HepG2 (cell line): ENCODE measurements around the gene CES2. TPM values are rescaled to one million over a fixed set of nuclear protein-coding genes. Genes with fewer than 3 reads are reported as not detected.

ENCODE experiments used
- ATAC-seq: fragments of 200-7000 bp; cut with Tn5 transposase; 3 replicates; pipeline ENCODE4 v1.9.1; 2020; ENCODE audit warnings: mild to moderate bottlenecking, moderate library complexity
- BruUV-seq: library from RNA; stranded (reverse); fragments of 400-500 nt; replicated peaks from 2 replicates; lab custom pipeline; 2021; lab: Mats Ljungman, UMichigan
- CTCF ChIA-PET: fragments of 300-600 bp; formaldehyde crosslinking; extraction: SDS; loops from one replicate; lab custom pipeline; 2021; ENCODE audit warnings: low total read pairs, inconsistent platforms, low intra/inter-chr PET ratio; lab: Yijun Ruan, JAX
- POLR2A ChIA-PET: fragments of 350-600 bp; sonication (Branson Sonifier 250); formaldehyde crosslinking; loops from one replicate; lab custom pipeline; 2020; ENCODE audit warnings: antibody characterized with exemption, inconsistent platforms; lab: Yijun Ruan, JAX
- DNase-seq: peaks from one replicate; pipeline ENCODE4 v3.0.0-alpha.2; 2015; ENCODE audit warnings: low spot score
- FAIRE-seq: peaks from 3 replicates; lab custom pipeline; 2011; peaks lifted over from hg19 to GRCh38; lab: Jason Lieb, UNC
- H2AFZ ChIP-seq: one replicate; pipeline ENCODE4 v1.6.1; 2011; ENCODE audit warnings: low read length, inconsistent platforms
- H3K27ac ChIP-seq: fragments of 300-600 bp; 3 replicates; pipeline ENCODE4 v1.8.0; 2011; ENCODE audit warnings: mixed run types, mild to moderate bottlenecking, mixed read lengths, low read length, inconsistent platforms; ENCODE audit not compliant: insufficient read depth; ENCODE audit errors: extremely low read length
- H3K27me3 ChIP-seq, 2 experiments: fragments of 200-600 bp in 1 of 2; 2 replicates in 1 of 2; 3 replicates in 1 of 2; pipeline versions ENCODE4 v1.6.0 to v1.8.0; 2011; ENCODE audit warnings: low read length in 2 of 2, mild to moderate bottlenecking in 2 of 2, moderate library complexity in 2 of 2, inconsistent platforms in 1 of 2; ENCODE audit not compliant: insufficient read depth in 2 of 2, control insufficient read depth in 1 of 2
- H3K36me3 ChIP-seq, 2 experiments: fragments of 200-600 bp in 1 of 2; replicated peaks in 1 of 2; 2 replicates in 1 of 2; 3 replicates in 1 of 2; pipeline versions ENCODE4 v1.5.1 to v1.8.0; 2011; ENCODE audit warnings: low read length in 2 of 2, inconsistent platforms in 1 of 2; ENCODE audit not compliant: insufficient read depth in 2 of 2, control insufficient read depth in 1 of 2
- H3K4me1 ChIP-seq: 2 replicates; pipeline ENCODE4 v1.5.1; 2012; ENCODE audit warnings: low read length, inconsistent platforms; ENCODE audit not compliant: insufficient read depth
- H3K4me2 ChIP-seq: 2 replicates; pipeline ENCODE4 v1.6.0; 2011; ENCODE audit warnings: low read depth, low read length, inconsistent platforms
- H3K4me3 ChIP-seq, 3 experiments: fragments of 200-600 bp in 1 of 3; sonication (generic), shearing (Covaris generic) in 1 of 3; replicated peaks in 1 of 3; 2 replicates each; pipeline ENCODE4 v1.5.1; 2011 to 2016; ENCODE audit warnings: low read length in 3 of 3, inconsistent platforms in 2 of 3, low read depth in 2 of 3, mild to moderate bottlenecking in 2 of 3, control low read depth in 1 of 3, mixed read lengths in 1 of 3; ENCODE audit not compliant: insufficient read depth in 1 of 3
- H3K79me2 ChIP-seq: one replicate; pipeline ENCODE4 v1.6.1; 2011; ENCODE audit warnings: low read length, inconsistent platforms; ENCODE audit not compliant: insufficient read depth
- H3K9ac ChIP-seq: 2 replicates; pipeline ENCODE4 v1.6.0; 2011; ENCODE audit warnings: mild to moderate bottlenecking, low read depth, low read length, inconsistent platforms; ENCODE audit not compliant: insufficient read depth
- H3K9me3 ChIP-seq: 2 replicates; pipeline ENCODE4 v1.5.1; 2012; ENCODE audit warnings: mild to moderate bottlenecking, low read length
- H4K20me1 ChIP-seq: 2 replicates; pipeline ENCODE4 v1.6.0; 2011; ENCODE audit warnings: inconsistent platforms, mild to moderate bottlenecking, low read length, moderate library complexity; ENCODE audit not compliant: insufficient read depth
- CBFB ChIP-seq: sonication (generic); formaldehyde crosslinking; IDR thresholded peaks from 2 replicates; pipeline ENCODE4 v1.4.0; 2020; ENCODE audit warnings: missing genetic modification reagents
- CREBL2 ChIP-seq: sonication (generic); formaldehyde crosslinking; IDR thresholded peaks from 2 replicates; pipeline ENCODE4 v1.8.1; 2023; ENCODE audit warnings: missing genetic modification reagents, mild to moderate bottlenecking, borderline replicate concordance
- GLMP ChIP-seq: sonication (generic); formaldehyde crosslinking; IDR thresholded peaks from 2 replicates; pipeline ENCODE4 v1.9.0; 2021; ENCODE audit warnings: missing genetic modification reagents, mild to moderate bottlenecking, borderline replicate concordance
- HDAC2 ChIP-seq: sonication (generic); formaldehyde crosslinking; IDR thresholded peaks from 2 replicates; pipeline ENCODE4 v1.4.0; 2020; ENCODE audit warnings: missing genetic modification reagents
- HOXA3 ChIP-seq: sonication (generic); formaldehyde crosslinking; IDR thresholded peaks from 2 replicates; pipeline ENCODE4 v1.5.0; 2020; ENCODE audit warnings: missing genetic modification reagents
- KDM2A ChIP-seq: sonication (generic); formaldehyde crosslinking; IDR thresholded peaks from 2 replicates; pipeline ENCODE4 v1.4.0; 2020; ENCODE audit warnings: low read depth, missing genetic modification reagents, borderline replicate concordance
- LCORL ChIP-seq, 2 experiments: fragments of 450-650 bp in 1 of 2; sonication (generic) in 1 of 2; formaldehyde crosslinking in 1 of 2; IDR thresholded peaks; 2 replicates each; pipeline versions ENCODE4 v1.5.0 to v1.6.1; 2017 to 2020; ENCODE audit warnings: antibody characterized with exemption in 1 of 2, missing genetic modification reagents in 1 of 2
- MIXL1 ChIP-seq: IDR thresholded peaks from 2 replicates; pipeline ENCODE4 v1.6.1; 2016
- MYNN ChIP-seq: sonication (generic); formaldehyde crosslinking; IDR thresholded peaks from 2 replicates; pipeline ENCODE4 v1.4.0; 2020; ENCODE audit warnings: mild to moderate bottlenecking, low read depth, missing genetic modification reagents
- NCOA2 ChIP-seq: sonication (generic); formaldehyde crosslinking; IDR thresholded peaks from 2 replicates; pipeline ENCODE4 v1.8.0; 2022; ENCODE audit warnings: inconsistent platforms
- RXRA ChIP-seq: sonication (generic); formaldehyde crosslinking; IDR thresholded peaks from 2 replicates; pipeline ENCODE4 v1.5.1; 2020; ENCODE audit warnings: missing genetic modification reagents
- YY1 ChIP-seq: IDR thresholded peaks from 2 replicates; pipeline ENCODE4 v1.6.1; 2011; ENCODE audit warnings: low read length, low read depth, moderate library complexity, mild to moderate bottlenecking; ENCODE audit not compliant: insufficient read depth, insufficient replicate concordance
- ZBTB37 ChIP-seq: sonication (generic); formaldehyde crosslinking; IDR thresholded peaks from 2 replicates; pipeline ENCODE4 v1.4.0; 2020; ENCODE audit warnings: mild to moderate bottlenecking, missing genetic modification reagents
- ZFX ChIP-seq: sonication (generic); formaldehyde crosslinking; IDR thresholded peaks from 2 replicates; pipeline ENCODE4 v1.4.0; 2020; ENCODE audit warnings: mild to moderate bottlenecking, low read depth, missing genetic modification reagents, moderate library complexity
- ZNF138 ChIP-seq: sonication (generic); formaldehyde crosslinking; IDR thresholded peaks from 2 replicates; pipeline ENCODE4 v1.5.0; 2020; ENCODE audit warnings: mild to moderate bottlenecking, low read depth, missing genetic modification reagents
- ZNF274 ChIP-seq: sonication (generic); formaldehyde crosslinking; IDR thresholded peaks from 2 replicates; pipeline ENCODE4 v1.5.1; 2020; ENCODE audit warnings: mild to moderate bottlenecking, missing genetic modification reagents
- ZNF512 ChIP-seq: sonication (generic); formaldehyde crosslinking; IDR thresholded peaks from 2 replicates; pipeline ENCODE4 v1.4.0; 2020; ENCODE audit warnings: mild to moderate bottlenecking, missing genetic modification reagents
- ZNF580 ChIP-seq: IDR thresholded peaks from 2 replicates; pipeline ENCODE4 v1.6.1; 2016; ENCODE audit warnings: low read depth, borderline replicate concordance
- ZNF629 ChIP-seq: sonication (generic); formaldehyde crosslinking; conservative IDR thresholded peaks from 2 replicates; pipeline ENCODE4 v1.5.0; 2020; ENCODE audit warnings: missing genetic modification reagents
- WGBS: methylation state at CpG from one replicate; pipeline ENCODE4 v1.1.6; 2017; ENCODE audit warnings: low lambda C conversion rate; 5-methylcytosine and 5-hydroxymethylcytosine counted together
- in situ Hi-C: cut with HindIII; loops from 2 replicates; pipeline ENCODE4 v1.10.0; 2017; ENCODE audit warnings: low pct_unique_long_range_greater_than_20kb; ENCODE audit not compliant: extremely low pct_ligation_motif_present
- intact Hi-C: fragments of 100-400 bp; cut with micrococcal nuclease; formaldehyde crosslinking; loops from one replicate; pipeline ENCODE4 v1.10.0; 2022; ENCODE audit not compliant: unreplicated experiment
- polyA plus RNA-seq, 8 experiments: library from polyadenylated mRNA; depleted of rRNA in 3 of 8; stranded (reverse) in 7 of 8; unstranded in 1 of 8; fragments of >200 nt; fragmentation: Illumina TruSeq in 4 of 8; extraction: Trizol in 4 of 8; gene quantifications; 2 replicates each; pipeline versions ENCODE4 v1.2.1 to v1.2.3, GENCODE V29; 2011 to 2016; ENCODE audit warnings: low read depth in 4 of 8, missing spikeins in 1 of 8, mixed read lengths in 1 of 8; ENCODE audit not compliant: insufficient read depth in 1 of 8
- total RNA-seq, 5 experiments: library from RNA; depleted of rRNA; stranded (reverse); fragments of >200 nt; fragmentation: Illumina TruSeq; extraction: Trizol; gene quantifications; 2 replicates each; pipeline ENCODE4 v1.2.3, GENCODE V29; 2016; ENCODE audit warnings: low read depth in 1 of 5

Gene CES2
- total and polyA plus RNA-seq, 2 of the 13 experiments (the other 11 are each of a cell fraction or from before 2014, with no cell fraction given) = 50.6 to 63.8 TPM

GRCh38 chr16:66898933-66899309, 36.4 kb upstream of the CES2 start (continued):
- TF ChIP-seq CREBL2 (no peak), YY1 (no peak), MIXL1 (CRISPR knock-in tag) (no peak), ZNF512 (CRISPR knock-in tag) (no peak), CBFB (CRISPR knock-in tag) (no peak), MYNN (CRISPR knock-in tag) (no peak), GLMP (no peak), ZNF629 (CRISPR knock-in tag) (peak; percentile 96)

- H2AFZ ChIP-seq = peak overlapping the region; percentile 13
- peak overlapping the region; percentile 20 to 58 (median 24); a peak in 4 of 6 replicates for H3K4me3 ChIP-seq
- BruUV-seq = no TSS peak
- H3K4me2 ChIP-seq = peak overlapping the region; percentile 71
- ATAC-seq (peak; percentile 26), FAIRE-seq (no peak), DNase-seq (no peak)
- in situ Hi-C loops = no loop called here
- peaks cover 84% of the 10 kb centered on the region for H3K4me1 ChIP-seq
- intact Hi-C loops = loop anchor here (10.0 kb wide), 1 partner anchor 255 kb away; the partner anchor contains the start of genes B3GNT9, FBXL8 and TRADD
- H3K79me2 ChIP-seq = no peaks in the 10 kb centered on the region
- peaks cover 0 to 2% of the 10 kb centered on the region in 2 experiments; a peak in 1 of 5 replicates for H3K27me3 ChIP-seq
- no peak overlapping the region for H3K27ac ChIP-seq
- no peaks in the 10 kb centered on the region for H4K20me1 ChIP-seq
- WGBS = 31% methylated on average over 5 of the region's 6 CpGs
- H3K9me3 ChIP-seq = no peaks in the 10 kb centered on the region
- CTCF ChIA-PET = no interaction called here
- H3K9ac ChIP-seq = peak overlapping the region; percentile 53
- no peaks in the 10 kb centered on the region for H3K36me3 ChIP-seq
- POLR2A ChIA-PET = interaction anchor here (1.0 to 10.3 kb wide), 9 partner anchors 9 to 212 kb away, joined by 3 to 86 read pairs (median 3); partner anchors contain the start of genes CDH16, CIAO2B and PDP2
- TF ChIP-seq ZNF580 (CRISPR knock-in tag) = 0 out of 2 replicates have a peak, but pooled peaks have one; percentile 58
- TF ChIP-seq ZNF138 (CRISPR knock-in tag) = no peak
- peak; percentile 77; the same call in 1 of the 2 replicates for TF ChIP-seq ZNF274
- TF ChIP-seq NCOA2 (CRISPR knock-in tag) = peak; percentile 18; the same call in 1 of the 2 replicates
- TF ChIP-seq KDM2A (CRISPR knock-in tag) = peak; percentile 33; the same call in 1 of the 2 replicates
- 0 out of 2 replicates have a peak, but pooled peaks have one; percentile 19 for TF ChIP-seq HOXA3
- TF ChIP-seq HDAC2 (CRISPR knock-in tag) = 0 out of 2 replicates have a peak, but pooled peaks have one; percentile 25
- TF ChIP-seq ZBTB37 (CRISPR knock-in tag) = no peak
- peak; percentile 78 for TF ChIP-seq ZFX
- no peak for TF ChIP-seq LCORL (IDR thresholded peaks at IDR 0.05)
- TF ChIP-seq LCORL (CRISPR knock-in tag; IDR thresholded peaks at IDR 0.05) = 0 out of 2 replicates have a peak, but pooled peaks have one; percentile 6
- peak; percentile 17; the same call in 1 of the 2 replicates for TF ChIP-seq RXRA (CRISPR knock-in tag)
Observed at GRCh38 chr16:66899310-66899944, 35.9 kb upstream of the CES2 start.
